HG02840 (cell line): ENCODE data around the gene HTD2.
A peak's percentile ranks its signal among the peaks of the same experiment; 100 is the strongest.
"Not testable (repeated sequence)": the region's sequence is repeated elsewhere in the genome, so short reads cannot be mapped to it uniquely, and the experiment has no call there.

Experiments
- ATAC-seq: cut with Tn5 transposase; IDR thresholded peaks from one replicate; pipeline ENCODE4 v1.9.1; 2021; ENCODE audit warnings: mild to moderate bottlenecking, moderate library complexity, moderate number of reproducible peaks; ENCODE audit not compliant: unreplicated experiment, low FRiP score

The HTD2 gene

DNA sequence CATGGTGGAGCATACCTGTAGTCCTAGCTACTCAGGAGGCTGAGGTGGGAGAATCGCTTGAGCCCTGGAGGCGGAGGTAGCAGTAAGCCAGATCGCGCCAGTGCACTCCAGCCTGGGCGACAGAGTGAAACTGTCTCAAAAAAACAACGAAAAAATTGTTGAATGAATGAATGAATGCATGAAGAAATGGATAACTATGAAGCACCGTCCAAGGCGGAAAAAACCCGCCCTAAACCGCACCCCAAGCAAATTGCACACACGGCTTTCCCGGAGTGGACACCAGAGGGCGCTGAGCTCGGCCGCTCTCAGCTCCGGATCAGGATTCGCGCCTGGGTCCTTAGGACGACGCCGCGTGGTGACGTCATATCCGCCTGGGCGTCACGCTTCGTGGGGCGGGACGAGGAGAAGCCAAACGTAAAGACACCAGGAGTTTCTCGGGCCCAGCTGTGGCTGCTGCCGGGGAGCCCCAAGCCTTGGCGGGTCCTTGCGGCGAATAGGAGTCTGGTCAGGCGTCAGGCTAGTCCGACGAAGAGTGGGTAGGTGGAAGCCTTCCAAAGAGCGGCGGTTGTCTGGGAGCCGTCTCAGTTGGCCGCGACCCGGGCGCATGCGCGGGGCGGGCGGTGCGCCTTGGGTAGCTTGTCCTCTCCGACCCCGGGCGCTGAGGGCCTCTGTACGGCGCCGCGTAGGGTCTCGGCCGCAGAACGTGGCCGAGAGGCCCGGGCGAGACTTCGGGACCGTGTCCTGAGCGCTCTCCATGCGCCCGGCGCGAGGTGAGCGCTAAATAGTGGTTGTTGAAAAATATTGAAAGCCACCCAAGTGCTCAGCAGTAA lies at the start of gene HTD2, which contains the start of gene RPP14:
Gene HTD2 (plus strand): TSS at position 639 of the 830 bp plus-strand sequence. CDS start 11,094 bp downstream, outside the sequence.
Gene RPP14 (plus strand): TSS at position 364 of the 830 bp plus-strand sequence. CDS start 4,085 bp downstream, outside the sequence.
- ATAC-seq, result peak; percentile 86

GRCh38 chr3:58258392-58259055 lies 47.8 kb upstream of the HTD2 start:
- ATAC-seq, result no peak

- no peak for ATAC-seq
Observed at GRCh38 chr3:58260261-58260731, 46.0 kb upstream of the HTD2 start.

- ATAC-seq, result no peak
Observed at GRCh38 chr3:58260733-58261132, 45.6 kb upstream of the HTD2 start.

GRCh38 chr3:58261954-58262666 lies 44.2 kb upstream of the HTD2 start:
- ATAC-seq, result peak; percentile 62

GRCh38 chr3:58266577-58266976 lies 39.7 kb upstream of the HTD2 start:
- ATAC-seq, result no peak

DNA sequence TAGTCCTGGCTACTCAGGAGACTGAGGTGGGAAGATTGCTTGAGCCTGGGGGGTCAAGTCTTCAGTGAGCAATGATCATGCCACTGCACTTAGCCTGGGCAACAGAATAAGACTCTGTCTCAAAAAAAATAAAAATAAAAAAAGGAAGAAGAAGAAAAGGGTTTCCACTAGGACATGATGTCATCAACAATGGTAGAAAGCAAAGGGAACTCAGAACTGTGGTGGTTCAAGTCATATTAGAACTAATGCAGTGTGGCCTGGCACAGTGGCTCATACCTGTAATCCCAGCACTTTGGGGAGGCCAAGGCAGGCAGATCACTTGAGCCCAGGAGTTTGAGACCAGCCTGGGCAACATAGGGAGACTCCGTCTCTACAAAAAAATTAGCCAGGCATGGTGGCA lies 38.8 kb upstream of the HTD2 start:
- ATAC-seq, result not testable (repeated sequence)

- no peak for ATAC-seq
Observed at GRCh38 chr3:58269356-58269755, 37.0 kb upstream of the HTD2 start.

DNA sequence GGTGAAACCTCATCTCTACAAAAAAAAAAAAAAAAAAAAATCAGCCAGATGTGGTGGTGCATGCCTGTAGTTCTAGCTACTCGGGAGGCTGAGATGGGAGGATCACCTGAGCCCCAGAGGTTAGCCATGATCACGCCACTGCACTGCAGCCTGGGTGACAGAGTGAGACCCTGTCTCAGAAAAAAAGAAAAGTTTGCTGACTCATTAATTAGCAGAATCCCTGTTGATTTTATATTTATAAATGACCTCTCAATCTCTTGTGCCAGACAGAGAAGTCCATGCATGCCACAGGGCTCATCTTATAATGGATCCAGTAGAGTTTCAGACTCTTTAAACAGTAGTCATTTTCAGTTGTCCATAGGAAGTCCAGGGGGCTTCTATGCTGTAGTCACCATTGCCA lies 35.8 kb upstream of the HTD2 start:
- ATAC-seq, result no peak

- no peak for ATAC-seq
Observed at GRCh38 chr3:58271901-58272501, 34.3 kb upstream of the HTD2 start.

GRCh38 chr3:58272891-58273290 lies 33.4 kb upstream of the HTD2 start:
- no peak for ATAC-seq

DNA sequence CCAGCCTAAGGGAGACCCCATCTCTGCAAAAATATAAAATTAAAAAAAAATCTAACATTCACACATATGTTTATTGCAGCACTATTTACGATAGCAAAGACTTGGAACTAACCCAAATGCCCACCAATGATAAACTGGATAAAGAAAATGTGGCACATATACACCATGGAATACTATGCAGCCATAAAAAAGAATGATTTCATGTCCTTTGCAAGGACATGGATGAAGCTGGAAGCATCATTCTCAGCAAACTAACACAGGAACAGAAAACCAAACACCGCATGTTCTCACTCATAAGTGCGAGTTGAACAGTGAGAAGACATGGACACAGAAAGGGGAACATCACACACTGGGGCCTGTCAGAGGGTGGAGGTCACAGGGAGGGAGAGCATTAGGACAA lies 33.0 kb upstream of the HTD2 start:
- ATAC-seq, result not testable (repeated sequence)

DNA sequence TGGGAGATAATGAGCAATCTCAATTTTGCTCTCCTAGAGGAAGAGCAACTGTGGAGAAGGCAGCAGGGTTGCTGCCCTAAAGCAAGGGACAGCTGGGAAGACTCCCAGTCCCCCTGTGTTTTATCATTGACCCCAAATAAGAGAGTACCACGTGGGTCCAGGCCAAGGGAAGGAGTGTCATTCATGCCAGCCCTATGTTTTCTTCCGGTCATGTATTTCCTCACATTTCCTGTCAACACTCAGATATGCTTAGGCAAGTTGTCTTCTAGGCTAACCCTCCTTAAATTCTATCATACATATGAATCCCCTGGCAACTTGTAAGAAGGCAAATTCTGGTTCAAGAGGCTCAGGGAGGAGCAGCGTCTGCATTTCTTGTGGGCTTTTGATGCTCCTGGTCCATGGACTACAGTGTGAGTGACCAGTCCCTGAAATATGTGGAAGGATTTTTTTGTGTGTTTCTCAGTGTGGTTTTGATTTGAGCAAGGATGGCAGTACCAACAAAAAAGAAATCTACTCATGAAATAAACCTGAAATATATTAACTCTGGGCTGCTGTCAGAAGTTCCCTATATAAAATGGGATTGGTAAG lies 32.2 kb upstream of the HTD2 start:
- ATAC-seq, result no peak

GRCh38 chr3:58281069-58281468 lies 25.3 kb upstream of the HTD2 start:
- no peak for ATAC-seq

GRCh38 chr3:58285334-58285733 lies 21.0 kb upstream of the HTD2 start:
- ATAC-seq, result no peak

DNA sequence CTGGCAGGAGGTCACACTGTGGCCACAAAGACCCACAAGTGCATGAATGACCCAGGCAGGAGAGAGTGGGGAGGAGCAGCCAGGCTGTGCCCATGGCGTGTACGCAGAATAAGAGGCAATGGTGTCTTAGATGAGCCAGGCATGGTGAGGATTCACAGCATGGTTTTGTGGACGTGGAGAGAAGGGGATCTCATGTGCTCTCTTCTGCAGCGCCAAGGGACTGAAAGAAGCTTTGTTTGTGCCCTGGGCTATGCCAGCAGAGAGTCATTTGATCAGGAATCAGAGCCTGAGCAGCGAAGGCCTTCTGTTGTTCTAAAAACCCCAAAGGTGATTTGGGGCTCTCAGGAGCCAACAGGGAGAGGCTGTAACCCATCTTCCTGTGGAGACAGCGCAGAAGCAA lies 19.0 kb upstream of the HTD2 start:
- no peak for ATAC-seq

- ATAC-seq, result no peak
Observed at GRCh38 chr3:58288011-58288728, 18.1 kb upstream of the HTD2 start.

DNA sequence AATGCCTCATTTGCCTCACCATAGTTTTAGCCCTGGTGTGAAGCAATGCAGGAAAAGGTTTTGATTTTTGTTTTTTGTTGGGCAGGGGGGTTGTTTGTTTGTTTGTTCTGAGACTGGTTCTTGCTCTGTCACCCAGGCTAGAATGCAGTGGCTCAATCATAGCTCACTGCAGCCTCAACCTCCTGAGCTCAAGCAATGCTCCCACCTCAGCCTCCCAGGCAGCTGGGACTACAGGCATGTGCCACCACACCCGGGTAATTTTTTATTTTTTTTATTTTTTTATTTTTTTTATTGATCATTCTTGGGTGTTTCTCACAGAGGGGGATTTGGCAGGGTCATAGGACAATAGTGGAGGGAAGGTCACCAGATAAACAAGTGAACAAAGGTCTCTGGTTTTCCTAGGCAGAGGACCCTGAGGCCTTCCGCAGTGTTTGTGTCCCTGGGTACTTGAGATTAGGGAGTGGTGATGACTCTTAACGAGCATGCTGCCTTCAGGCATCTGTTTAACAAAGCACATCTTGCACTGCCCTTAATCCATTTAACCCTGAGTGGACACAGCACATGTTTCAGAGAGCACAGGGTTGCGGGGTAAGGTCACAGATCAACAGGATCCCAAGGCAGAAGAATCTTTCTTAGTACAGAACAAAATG lies 17.2 kb upstream of the HTD2 start:
- not testable (repeated sequence) for ATAC-seq

DNA sequence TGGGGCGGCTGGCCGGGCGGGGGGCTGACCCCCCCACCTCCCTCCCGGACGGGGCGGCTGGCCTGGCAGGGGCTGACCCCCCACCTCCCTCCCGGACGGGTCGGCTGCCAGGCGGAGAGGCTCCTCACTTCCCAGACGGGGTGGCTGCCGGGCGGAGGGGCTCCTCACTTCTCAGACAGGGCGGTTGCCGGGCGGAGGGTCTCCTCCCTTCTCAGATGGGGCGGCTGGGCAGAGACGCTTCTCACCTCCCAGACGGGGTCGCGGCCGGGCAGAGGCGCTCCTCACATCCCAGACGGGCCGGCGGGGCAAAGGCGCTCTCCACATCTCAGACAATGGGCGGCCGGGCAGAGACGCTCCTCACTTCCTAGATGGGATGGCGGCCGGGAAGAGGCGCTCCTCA lies 15.9 kb upstream of the HTD2 start:
- ATAC-seq, result not testable (repeated sequence)
